GM12878 (cell line): ENCODE data around the gene MAZ. TPM values are rescaled to one million over a fixed set of nuclear protein-coding genes. Genes with fewer than 3 reads are reported as not detected.
A peak's percentile ranks its signal among the peaks of the same experiment; 100 is the strongest.

Experiments used
- BACH1 ChIP-seq: fragments of 450-650 bp; IDR thresholded peaks from 2 replicates; pipeline ENCODE4 v1.6.1; 2017; ENCODE audit warnings: mild to moderate bottlenecking, borderline replicate concordance
- BCL11A ChIP-seq: IDR thresholded peaks from 2 replicates; pipeline ENCODE4 v1.6.1; 2011; ENCODE audit warnings: low read depth, low read length
- CEBPZ ChIP-seq: fragments of 150-350 bp; IDR thresholded peaks from 2 replicates; pipeline ENCODE4 v1.6.1; 2016; ENCODE audit warnings: low read depth, low read length
- CHD2 ChIP-seq: IDR thresholded peaks from 2 replicates; pipeline ENCODE4 v1.6.1; 2011; ENCODE audit warnings: low read depth, low read length, improper control_type of control experiment, borderline replicate concordance
- EGR1 ChIP-seq, 2 experiments: IDR thresholded peaks; 1 replicate in 1 of 2; 2 replicates in 1 of 2; pipeline ENCODE4 v1.6.1; 2011 to 2012; ENCODE audit warnings: low read depth in 2 of 2, low read length in 2 of 2, borderline replicate concordance in 1 of 2, mild to moderate bottlenecking in 1 of 2, moderate library complexity in 1 of 2
- EZH2 ChIP-seq: IDR thresholded peaks from 2 replicates; pipeline ENCODE4 v1.6.1; 2012; ENCODE audit warnings: low read depth, mild to moderate bottlenecking, control low read depth, inconsistent platforms, low read length, borderline replicate concordance; ENCODE audit not compliant: control insufficient read depth
- GATAD2B ChIP-seq: fragments of 450-650 bp; conservative IDR thresholded peaks from 2 replicates; pipeline ENCODE4 v1.6.1; 2017; ENCODE audit warnings: low read depth, mild to moderate bottlenecking, moderate library complexity
- HDAC2 ChIP-seq: fragments of 200-600 bp; sonication (generic); IDR thresholded peaks from 2 replicates; pipeline ENCODE4 v1.6.1; 2017
- LARP7 ChIP-seq: fragments of 450-650 bp; IDR thresholded peaks from 2 replicates; pipeline ENCODE4 v1.6.1; 2017; ENCODE audit warnings: mild to moderate bottlenecking
- NFIC ChIP-seq: IDR thresholded peaks from 2 replicates; pipeline ENCODE4 v1.6.1; 2012; ENCODE audit warnings: low read depth, mild to moderate bottlenecking, inconsistent platforms, low read length, moderate library complexity
- NFYA ChIP-seq: IDR thresholded peaks from 2 replicates; pipeline ENCODE4 v1.6.1; 2011; ENCODE audit warnings: low read depth, mild to moderate bottlenecking, low read length, improper control_type of control experiment, borderline replicate concordance
- NR2C1 ChIP-seq: fragments of 450-650 bp; IDR thresholded peaks from 2 replicates; pipeline ENCODE4 v1.6.1; 2017; ENCODE audit warnings: antibody characterized with exemption, mild to moderate bottlenecking, moderate library complexity
- RCOR1 ChIP-seq: conservative IDR thresholded peaks from 2 replicates; pipeline ENCODE4 v1.6.1; 2012; ENCODE audit warnings: low read depth, low read length, improper control_type of control experiment
- TARDBP ChIP-seq: IDR thresholded peaks from 2 replicates; pipeline ENCODE4 v1.6.1; 2016; ENCODE audit warnings: borderline replicate concordance
- TCF12 ChIP-seq: IDR thresholded peaks from 2 replicates; pipeline ENCODE4 v1.6.1; 2011; ENCODE audit warnings: low read depth, mild to moderate bottlenecking, low read length
- ZZZ3 ChIP-seq: IDR thresholded peaks from 2 replicates; pipeline ENCODE4 v1.6.1; 2011; ENCODE audit warnings: low read depth; ENCODE audit not compliant: control insufficient read depth, insufficient read length
- polyA plus RNA-seq, 11 experiments: library from polyadenylated mRNA; depleted of rRNA in 4 of 11; unstranded in 6 of 11; stranded (reverse) in 5 of 11; fragments of >200 nt; fragmentation: Nextera tagmentation in 4 of 11; fragmentation: Illumina TruSeq in 1 of 11; extraction: Ambion mirVana in 4 of 11; extraction: Trizol in 1 of 11; gene quantifications; 1 replicate in 1 of 11; 2 replicates in 10 of 11; pipeline versions ENCODE4 v1.2.1 to v1.2.3, GENCODE V29; 2011 to 2016; ENCODE audit warnings: inconsistent platforms in 2 of 11, missing spikeins in 2 of 11, low read depth in 1 of 11
- total RNA-seq, 4 experiments: library from RNA; depleted of rRNA in 3 of 4; stranded (reverse); fragments of >200 nt in 3 of 4; fragmentation: Illumina TruSeq in 1 of 4; extraction: Trizol in 1 of 4; gene quantifications; 2 replicates each; pipeline versions ENCODE4 v1.2.1 to v1.2.3, GENCODE V29; 2013 to 2021

MAZ gene
- total and polyA plus RNA-seq, 10 of the 15 experiments (the other 5 are each of a cell fraction or from before 2014, with no cell fraction given), result 23.9 to 309 (median 116) TPM

GRCh38 chr16:29815793-29816693 is 9.7 kb downstream of the MAZ start, which contains the start of gene PAGR1 (continued):
- TF ChIP-seq CEBPZ (no peak), HDAC2 (no peak), NFIC (no peak), RCOR1 (0 out of 2 replicates have a peak, but pooled peaks have one; percentile 23), GATAD2B (peak; percentile 89), TCF12 (peak; percentile 41; the same call in 1 of the 2 replicates), NFYA (no peak), BACH1 (peak; percentile 49; the same call in 1 of the 2 replicates), TARDBP (0 out of 2 replicates have a peak, but pooled peaks have one; percentile 47), CHD2 (peak; percentile 42; the same call in 1 of the 2 replicates), EZH2 (no peak), ZZZ3 (no peak), EGR1 (IDR thresholded peaks at IDR 0.05; ENCODE audit: borderline replicate concordance in 1 of 2, low read depth in 2 of 2, low read length in 2 of 2) (peak; percentile 36 to 37; a peak in 2 of 3 replicates), NR2C1 (peak; percentile 92), BCL11A (no peak), LARP7 (no peak; the same call in none of the 2 replicates)
